ENCODE results near the gene PLIN4. TPM values are rescaled to one million over a fixed set of nuclear protein-coding genes. Genes with fewer than 3 reads are reported as not detected.

Gene PLIN4
- total RNA-seq, 1 donor from 2014 or later: 0.27 TPM

Other genes starting within 250 kb of the PLIN4 start
- 254 TPM for gene SHD, start 239.2 kb downstream of the PLIN4 start, total RNA-seq (ENCODE audit: unreplicated experiment)
- gene TMIGD2, start 216.1 kb downstream of the PLIN4 start, total RNA-seq (ENCODE audit: unreplicated experiment): not detected
- gene FSD1, start 213.9 kb downstream of the PLIN4 start, total RNA-seq (ENCODE audit: unreplicated experiment): 156 TPM
- gene STAP2, start 179.7 kb downstream of the PLIN4 start, total RNA-seq (ENCODE audit: unreplicated experiment): 18.1 TPM
- gene MPND, start 174.9 kb downstream of the PLIN4 start, total RNA-seq (ENCODE audit: unreplicated experiment): 56.7 TPM
- gene SH3GL1, start 117.9 kb downstream of the PLIN4 start, total RNA-seq (ENCODE audit: unreplicated experiment): 56.3 TPM
- gene CHAF1A, start 115.8 kb downstream of the PLIN4 start, total RNA-seq (ENCODE audit: unreplicated experiment): 20.5 TPM
- 47.9 TPM for gene UBXN6, start 60.7 kb downstream of the PLIN4 start, total RNA-seq (ENCODE audit: unreplicated experiment)
- 118 TPM for gene HDGFL2, start 46.2 kb downstream of the PLIN4 start, total RNA-seq (ENCODE audit: unreplicated experiment)
- gene PLIN5, start 16.7 kb upstream of the PLIN4 start, total RNA-seq (ENCODE audit: unreplicated experiment): 0.54 TPM
- 1.0 TPM for gene LRG1, start 21.6 kb upstream of the PLIN4 start, total RNA-seq (ENCODE audit: unreplicated experiment)
- gene SEMA6B, start 41.2 kb upstream of the PLIN4 start, total RNA-seq (ENCODE audit: unreplicated experiment): 234 TPM
- 23.6 TPM for gene TNFAIP8L1, start 121.0 kb upstream of the PLIN4 start, total RNA-seq (ENCODE audit: unreplicated experiment)
- 32.6 TPM for gene MYDGF, start 151.9 kb upstream of the PLIN4 start, total RNA-seq (ENCODE audit: unreplicated experiment)
- gene DPP9, start 205.4 kb upstream of the PLIN4 start, total RNA-seq (ENCODE audit: unreplicated experiment): 44.8 TPM

Measured in glutamatergic neuron (in vitro differentiated cells).